GM21786 (cell line): Measurements from ENCODE around the gene C2orf80.
A peak's percentile ranks its signal among the peaks of the same experiment; 100 is the strongest.
"Not testable (repeated sequence)": the region's sequence is repeated elsewhere in the genome, so short reads cannot be mapped to it uniquely, and the experiment has no call there.

Source experiments
- ATAC-seq: cut with Tn5 transposase; IDR thresholded peaks from one replicate; pipeline ENCODE4 v1.9.1; 2021; ENCODE audit not compliant: unreplicated experiment

The C2orf80 gene

DNA sequence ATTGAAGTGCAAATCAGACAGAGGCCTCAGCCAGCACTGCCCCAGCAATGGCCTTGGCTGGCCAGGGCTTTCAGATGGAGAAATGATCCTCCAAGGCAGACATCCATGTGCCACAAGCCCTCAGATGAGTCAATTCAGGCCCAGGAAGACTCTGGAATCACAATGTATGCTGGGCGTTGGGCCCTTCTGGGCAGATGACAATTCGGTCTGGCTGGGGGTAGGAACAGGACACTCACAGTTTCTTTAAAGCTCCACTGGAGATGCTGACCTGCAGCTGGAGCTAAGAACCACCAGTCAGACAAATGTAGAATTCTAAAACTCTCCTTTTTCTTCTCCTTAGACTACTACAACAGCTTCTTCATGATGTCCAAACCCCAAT lies 53.1 kb downstream of the C2orf80 start:
- ATAC-seq: no peak

DNA sequence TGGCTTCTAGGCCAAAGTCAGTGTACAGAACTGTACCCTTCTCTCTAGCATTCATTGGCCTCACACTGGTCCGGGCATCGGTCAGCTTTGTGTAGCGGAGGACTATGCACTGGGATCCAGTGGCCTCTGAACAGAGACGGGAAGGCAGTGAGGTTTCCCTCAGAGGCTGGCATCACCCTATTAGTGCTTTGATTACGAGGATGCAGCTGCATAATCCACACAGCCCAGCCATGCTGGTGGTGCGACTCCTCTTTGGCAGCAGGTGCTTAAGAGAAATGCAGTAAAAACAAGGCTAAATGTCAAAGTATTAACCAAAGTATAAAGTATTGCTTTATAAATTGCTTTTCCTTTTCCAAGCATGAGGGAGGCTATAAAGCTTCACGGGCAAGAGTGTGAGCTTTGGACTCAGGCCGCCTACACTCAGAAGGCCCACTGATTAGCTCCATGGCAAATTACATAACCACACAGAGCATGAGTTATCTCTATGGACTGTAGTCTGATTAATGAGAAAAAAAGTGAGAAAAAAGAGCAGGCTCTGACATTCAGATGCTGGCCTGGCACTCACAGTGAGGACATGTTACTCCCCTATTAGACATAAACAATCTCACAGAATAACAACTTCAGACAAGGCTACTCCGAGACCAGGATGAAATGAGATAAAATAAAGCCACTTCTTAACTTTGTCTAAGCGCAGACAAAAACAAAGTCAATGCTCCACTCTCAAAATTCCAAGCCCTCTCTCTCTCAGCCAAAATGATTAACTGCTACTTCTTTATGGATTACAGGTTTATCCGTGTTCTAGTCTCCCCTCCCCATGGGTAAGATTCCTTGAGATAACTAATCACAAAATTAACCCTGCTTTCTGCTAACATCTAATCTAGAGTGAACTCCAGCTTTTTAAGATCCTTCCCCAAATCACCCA lies 53.8 kb downstream of the C2orf80 start:
- ATAC-seq: no peak

DNA sequence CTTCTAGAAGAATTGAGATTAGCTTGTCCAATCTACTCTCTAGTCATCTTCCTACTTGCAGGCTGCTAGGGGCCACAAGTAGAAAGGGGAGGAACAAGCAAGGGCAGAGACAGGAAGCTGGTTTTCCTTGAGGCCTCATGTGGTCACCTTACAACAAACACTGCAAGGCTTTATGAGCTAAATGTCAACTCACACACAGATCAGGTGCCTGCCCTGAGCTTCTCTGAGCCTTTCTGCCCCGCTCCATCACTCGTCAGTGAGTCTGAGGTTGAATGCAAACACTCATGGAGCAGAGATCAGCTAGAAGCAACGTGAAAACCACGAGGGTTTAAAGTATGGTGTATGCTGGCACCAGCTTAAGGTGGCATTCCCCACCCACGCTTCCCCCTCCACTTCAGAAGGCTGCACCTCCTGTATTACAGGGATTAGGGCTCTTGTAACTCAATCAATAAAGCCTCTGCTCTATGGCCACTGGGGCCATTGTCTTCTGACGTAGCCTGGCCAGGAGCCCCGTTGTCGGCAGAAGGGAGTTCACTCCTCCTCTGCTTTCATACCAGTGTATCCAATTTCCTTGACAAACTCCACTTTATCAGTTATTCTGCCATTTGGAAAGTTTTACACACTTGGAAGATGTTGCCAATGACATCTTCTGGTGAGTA lies 54.8 kb downstream of the C2orf80 start:
- ATAC-seq: peak; percentile 63

DNA sequence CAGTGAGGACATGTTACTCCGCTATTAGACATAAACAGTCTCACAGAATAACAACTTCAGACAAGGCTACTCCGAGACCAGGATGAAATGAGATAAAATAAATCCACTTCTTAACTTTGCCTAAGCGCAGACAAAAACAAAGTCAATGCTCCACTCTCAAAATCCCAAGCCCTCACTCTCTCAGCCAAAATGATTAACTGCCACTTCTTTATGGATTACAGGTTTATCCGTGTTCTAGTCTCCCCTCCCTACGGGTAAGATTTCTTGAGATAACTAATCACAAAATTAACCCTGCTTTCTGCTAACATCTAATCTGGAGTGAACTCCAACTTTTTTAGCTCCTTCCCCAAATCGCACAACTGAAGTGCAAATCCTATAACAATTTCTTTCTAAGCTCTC lies 59.1 kb downstream of the C2orf80 start:
- no peak for ATAC-seq

DNA sequence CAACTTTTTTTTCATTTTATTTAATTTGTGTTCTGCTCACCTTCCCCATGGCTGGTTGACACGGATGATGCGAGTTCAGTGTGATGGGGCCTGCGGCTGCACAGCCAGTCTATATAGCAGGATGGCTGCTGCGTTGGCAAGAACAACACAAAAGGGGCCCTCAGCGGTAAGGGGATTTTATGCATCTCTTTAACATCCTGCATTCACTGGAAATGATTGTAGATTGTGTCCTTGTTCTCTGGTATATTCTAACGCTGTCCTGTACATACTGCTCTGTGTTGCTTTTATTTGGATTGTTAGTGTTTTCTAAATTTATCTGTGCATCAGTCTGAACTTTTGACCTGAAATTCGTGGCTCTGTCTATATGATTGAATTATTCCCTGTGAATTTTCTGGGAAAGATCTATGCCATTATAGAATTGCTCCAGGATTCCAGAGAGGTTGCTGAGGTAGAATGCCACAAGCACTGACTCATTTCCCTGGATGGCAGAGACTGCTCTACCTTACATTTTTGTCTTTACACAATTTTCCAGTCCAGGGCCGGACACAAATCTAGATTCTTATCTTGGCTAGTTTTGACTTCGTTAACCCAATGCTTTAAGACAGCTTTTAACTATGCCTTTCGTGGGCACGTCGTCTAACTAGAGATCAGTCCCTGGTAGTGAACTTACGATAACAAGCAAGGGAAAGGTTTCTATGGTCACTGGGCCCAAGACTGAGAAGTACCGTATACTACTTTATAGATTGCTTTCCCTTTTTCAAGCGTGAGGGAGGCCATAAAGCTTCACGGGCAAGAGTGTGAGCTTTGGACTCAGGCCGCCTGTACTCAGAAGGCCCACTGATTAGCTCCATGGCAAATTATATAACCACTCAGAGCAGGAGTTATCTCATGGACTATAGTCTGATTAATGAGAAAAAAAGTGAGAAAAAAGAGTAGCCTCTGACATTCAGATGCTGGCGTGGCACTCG lies 59.8 kb downstream of the C2orf80 start, which contains the start of gene CRYGC:
Gene CRYGC, minus strand, starts transcription at position 85 of the 968 bp plus-strand sequence. Its CDS starts 36 bp downstream, at position 49.
- no peak for ATAC-seq

DNA sequence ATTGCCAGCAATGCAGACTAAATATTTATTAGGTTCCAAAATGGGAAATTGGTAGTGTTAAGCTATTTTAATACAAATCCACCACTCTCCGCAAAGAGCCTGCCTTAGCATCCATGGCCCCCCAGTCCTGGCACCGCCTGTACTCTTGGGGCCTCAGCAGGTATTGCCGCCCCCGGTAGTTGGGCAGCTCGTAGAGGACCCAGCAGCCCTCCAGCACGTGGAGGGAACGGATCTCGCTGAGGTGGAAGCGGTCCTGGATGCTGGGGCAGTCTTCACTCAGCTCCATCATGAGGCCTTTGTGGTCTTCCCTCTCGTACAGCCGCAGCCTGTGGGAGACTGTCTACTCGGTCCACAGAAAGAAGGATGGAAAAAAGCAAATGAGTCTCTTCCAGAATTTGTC lies 61.7 kb downstream of the C2orf80 start:
- no peak for ATAC-seq

DNA sequence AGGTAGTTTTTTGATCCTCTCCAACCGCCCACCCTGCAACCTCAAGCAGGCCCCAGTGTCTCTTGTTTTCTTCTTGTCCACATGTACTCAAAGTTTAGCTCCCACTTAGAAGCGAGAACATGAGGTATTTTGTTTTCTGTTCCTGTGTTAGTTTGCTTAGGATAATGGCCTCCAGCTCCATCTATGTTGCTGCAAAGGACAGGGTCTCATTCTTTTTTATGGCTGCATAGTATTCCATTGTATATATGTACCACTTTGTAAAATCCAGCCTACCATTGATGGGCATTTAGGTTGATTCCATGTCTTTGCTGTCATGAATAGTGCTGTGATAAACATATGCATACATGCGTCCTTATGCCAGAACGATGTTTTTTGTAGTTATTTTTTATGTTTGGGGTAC lies 62.7 kb downstream of the C2orf80 start:
- no peak for ATAC-seq

DNA sequence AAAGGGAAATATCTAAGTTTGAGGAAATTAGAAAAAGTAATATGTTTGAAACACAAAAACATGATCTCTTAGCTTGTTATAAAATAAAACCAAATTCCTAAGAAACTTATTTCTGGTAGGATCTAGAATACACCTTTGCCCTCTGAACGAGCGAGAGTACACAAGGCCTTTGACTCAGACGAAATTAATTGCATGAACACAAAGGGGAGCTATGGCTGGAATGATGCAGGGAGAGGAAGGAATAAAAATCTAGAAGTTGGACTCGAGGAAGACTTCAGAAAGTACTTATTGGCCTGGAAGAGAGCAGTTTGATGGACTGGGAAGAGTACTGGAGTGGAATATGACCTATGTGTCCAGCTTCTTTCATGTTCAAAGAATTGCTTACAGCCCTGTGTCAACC lies 64.6 kb downstream of the C2orf80 start:
- ATAC-seq: no peak

DNA sequence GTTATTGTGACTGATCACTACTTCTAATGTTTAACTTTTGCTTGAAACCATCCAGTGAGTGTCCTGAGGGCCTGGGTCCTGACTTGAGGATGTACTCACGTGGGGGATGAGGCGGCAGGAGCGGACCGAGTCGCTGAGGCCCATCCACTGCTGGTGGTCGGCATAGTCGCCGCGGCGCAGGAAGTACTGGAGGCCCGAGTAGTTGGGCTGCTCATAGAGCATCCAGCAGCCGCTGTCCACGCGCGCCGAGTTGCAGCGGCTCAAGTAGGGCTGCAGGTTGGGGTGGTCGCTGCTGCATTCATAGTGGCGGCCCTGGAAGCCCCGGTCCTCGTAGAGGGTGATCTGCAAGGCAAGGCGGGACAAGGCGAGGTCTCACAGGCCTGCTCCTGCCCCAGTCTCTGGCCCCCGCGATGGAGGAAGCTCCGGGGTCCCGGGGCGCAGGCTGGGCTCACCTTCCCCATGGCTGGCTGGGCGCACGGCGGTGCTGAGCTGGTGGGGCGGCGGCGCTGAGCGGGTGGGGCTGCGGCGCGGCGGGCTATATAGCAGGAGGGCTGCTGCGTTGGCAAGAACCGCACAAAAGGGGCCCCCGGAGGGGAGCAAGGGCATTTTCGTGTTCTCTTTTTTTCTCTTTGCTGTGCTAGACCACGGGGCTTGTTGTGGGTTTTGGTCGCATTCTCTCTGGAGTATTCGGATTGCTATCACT lies 65.7 kb downstream of the C2orf80 start, which contains the start of gene CRYGD:
Gene CRYGD, minus strand, starts transcription at position 512 of the 703 bp plus-strand sequence. Its CDS starts 51 bp downstream, at position 461.
- ATAC-seq: not testable (repeated sequence)

DNA sequence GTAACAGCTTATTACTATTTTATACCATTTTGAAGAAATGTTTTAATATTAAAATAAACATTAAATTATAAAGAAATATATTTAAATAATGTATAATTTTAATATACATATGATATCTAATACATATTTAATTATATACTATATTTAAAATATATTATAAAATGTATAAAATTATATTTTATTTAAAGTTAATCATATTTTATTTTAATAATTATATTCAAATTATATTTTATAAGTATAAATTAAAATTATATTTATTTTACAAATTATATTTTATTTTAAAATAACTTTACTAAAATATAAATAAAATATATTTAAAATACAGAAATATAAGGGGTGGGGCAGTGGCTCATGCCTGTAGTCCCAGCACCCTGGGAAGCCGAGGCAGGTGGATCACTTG lies 67.6 kb downstream of the C2orf80 start:
- no peak for ATAC-seq

DNA sequence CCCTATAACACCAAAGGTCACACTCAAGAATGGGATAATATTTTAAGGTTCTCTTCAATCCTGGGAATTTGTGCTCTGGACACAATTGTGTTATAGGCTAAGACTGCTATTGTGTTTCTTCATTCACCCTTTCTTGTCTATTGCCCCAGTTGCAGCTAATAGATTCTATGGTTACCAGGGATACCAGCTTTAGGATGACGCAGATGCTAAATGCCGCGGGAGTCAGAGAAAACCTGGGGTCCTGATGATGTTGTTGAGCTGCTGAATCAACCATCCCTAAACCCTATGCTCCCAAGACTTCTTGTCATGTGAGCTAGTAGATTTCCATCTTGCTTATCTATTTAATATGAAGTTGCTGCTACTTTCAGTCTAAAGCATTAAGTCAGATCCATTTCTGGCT lies 70.9 kb downstream of the C2orf80 start:
- ATAC-seq: no peak

DNA sequence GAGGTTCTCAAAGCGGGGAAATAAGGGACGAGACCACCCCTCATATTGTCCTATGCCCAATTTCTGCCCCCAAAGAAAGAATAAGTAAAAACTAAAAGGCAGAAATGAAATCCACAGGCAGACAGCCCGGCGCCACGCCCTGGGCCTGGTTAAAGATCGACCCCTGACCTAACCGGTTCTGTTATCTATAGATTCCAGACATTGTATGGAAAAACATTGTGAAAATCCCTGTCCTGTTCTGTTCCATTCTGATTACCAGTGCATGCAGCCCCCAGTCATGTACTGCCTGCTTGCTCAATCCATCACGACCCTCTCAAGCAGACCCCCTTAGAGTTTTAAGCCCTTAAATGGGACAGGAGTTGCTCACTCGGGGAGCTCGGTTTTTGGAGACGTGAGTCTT lies 72.4 kb downstream of the C2orf80 start:
- ATAC-seq: not testable (repeated sequence)
